HG02885 (cell line): ENCODE results near the gene DUSP1.

Experiments used
- ATAC-seq: cut with Tn5 transposase; IDR thresholded peaks from one replicate; pipeline ENCODE4 v1.9.1; 2021; ENCODE audit warnings: mild to moderate bottlenecking; ENCODE audit not compliant: unreplicated experiment, poor library complexity

Gene DUSP1

GRCh38 chr5:172729588-172729987, 41.4 kb downstream of the DUSP1 start:
- no peak for ATAC-seq

- no peak for ATAC-seq
Measured at GRCh38 chr5:172728481-172729241, 42.3 kb downstream of the DUSP1 start.

- no peak for ATAC-seq
Measured at GRCh38 chr5:172727551-172727950, 43.4 kb downstream of the DUSP1 start.

- ATAC-seq: no peak
Measured at GRCh38 chr5:172726966-172727365, 44.0 kb downstream of the DUSP1 start.

- ATAC-seq: no peak
Measured at GRCh38 chr5:172725785-172726184, 45.2 kb downstream of the DUSP1 start.

GRCh38 chr5:172725273-172725672, 45.7 kb downstream of the DUSP1 start:
- ATAC-seq: no peak

- ATAC-seq: no peak
Measured at GRCh38 chr5:172724242-172725183, 46.5 kb downstream of the DUSP1 start.

GRCh38 chr5:172723508-172723907, 47.5 kb downstream of the DUSP1 start:
- ATAC-seq: no peak

- ATAC-seq: no peak
Measured at GRCh38 chr5:172722327-172722815, 48.6 kb downstream of the DUSP1 start.

- ATAC-seq: no peak
Measured at GRCh38 chr5:172721455-172722326, 49.3 kb downstream of the DUSP1 start.

GRCh38 chr5:172720655-172721054, 50.3 kb downstream of the DUSP1 start:
- no peak for ATAC-seq

GRCh38 chr5:172719211-172719610, 51.8 kb downstream of the DUSP1 start:
- ATAC-seq: no peak

- ATAC-seq: no peak
Measured at GRCh38 chr5:172718527-172719114, 52.4 kb downstream of the DUSP1 start.
